ENCODE results near the gene PRKCI. TPM values are rescaled to one million over a fixed set of nuclear protein-coding genes. Genes with fewer than 3 reads are reported as not detected.
A peak's percentile ranks its signal among the peaks of the same experiment; 100 is the strongest.

The PRKCI gene
- total and polyA plus RNA-seq, 4 donors = 18.7 to 181 (median 35.2) TPM

- DNase-seq = no peak
- Histone ChIP-seq H3K4me1 (ENCODE audit: control insufficient read depth in 5 of 5, insufficient read depth in 5 of 5, low read length in 5 of 5) (peaks cover 0 to 2% (median 0%) of the 10 kb centered on the region in 5 donors), H3K9ac (ENCODE audit: insufficient read depth in 1 of 2, low read length in 2 of 2) (no peak overlapping the region), H3K9me3 (ENCODE audit: control insufficient read depth in 4 of 4, insufficient read depth in 3 of 4, low read length in 3 of 4) (no peaks in the 10 kb centered on the region), H3K27ac (ENCODE audit: low read depth in 1 of 2, low read length in 1 of 2) (no peak overlapping the region), H3K27me3 (ENCODE audit: control insufficient read depth in 3 of 3, insufficient read depth in 3 of 3, low read length in 2 of 3) (no peaks in the 10 kb centered on the region), H3K4me3 (no peak overlapping the region), H3K36me3 (ENCODE audit: control insufficient read depth in 4 of 4, insufficient read depth in 4 of 4, low read length in 4 of 4) (no peaks in the 10 kb centered on the region)
- no peak for ATAC-seq (ENCODE audit: insufficient read depth, low FRiP score)
- no peak for TF ChIP-seq CTCF (IDR thresholded peaks at IDR 0.05; ENCODE audit: control extremely low read depth, extremely low read depth)
- WGBS, 2 donors = 59 to 63% methylated on average over 1 of the region's 1 CpG
Observed at GRCh38 chr3:170309046-170309445, 86.8 kb downstream of the PRKCI start.

- Histone ChIP-seq H3K9me3 (ENCODE audit: control insufficient read depth in 4 of 4, insufficient read depth in 3 of 4, low read length in 3 of 4) (no peaks in the 10 kb centered on the region), H3K9ac (ENCODE audit: insufficient read depth in 1 of 2, low read length in 2 of 2) (no peak overlapping the region), H3K4me3 (no peak overlapping the region), H3K36me3 (ENCODE audit: control insufficient read depth in 4 of 4, insufficient read depth in 4 of 4, low read length in 4 of 4) (no peaks in the 10 kb centered on the region), H3K27me3 (ENCODE audit: control insufficient read depth in 3 of 3, insufficient read depth in 3 of 3, low read length in 2 of 3) (no peaks in the 10 kb centered on the region), H3K27ac (ENCODE audit: low read depth in 1 of 2, low read length in 1 of 2) (no peak overlapping the region), H3K4me1 (ENCODE audit: control insufficient read depth in 5 of 5, insufficient read depth in 5 of 5, low read length in 5 of 5) (peaks cover 0 to 11% (median 2%) of the 10 kb centered on the region in 5 donors)
- WGBS, 2 donors = 79 to 84% methylated on average over 3 of the region's 3 CpGs
- no peak for TF ChIP-seq CTCF (IDR thresholded peaks at IDR 0.05; ENCODE audit: control extremely low read depth, extremely low read depth)
- ATAC-seq (ENCODE audit: insufficient read depth, low FRiP score) = no peak
- no peak for DNase-seq
Observed at GRCh38 chr3:170317954-170318353, 95.7 kb downstream of the PRKCI start.

GRCh38 chr3:170320461-170321121 lies 98.4 kb downstream of the PRKCI start:
- Histone ChIP-seq H3K9ac (ENCODE audit: insufficient read depth in 1 of 2, low read length in 2 of 2) (no peak overlapping the region), H3K27me3 (ENCODE audit: control insufficient read depth in 3 of 3, insufficient read depth in 3 of 3, low read length in 2 of 3) (no peaks in the 10 kb centered on the region), H3K4me1 (ENCODE audit: control insufficient read depth in 5 of 5, insufficient read depth in 5 of 5, low read length in 5 of 5) (peaks cover 0 to 12% (median 2%) of the 10 kb centered on the region in 5 donors), H3K9me3 (ENCODE audit: control insufficient read depth in 4 of 4, insufficient read depth in 3 of 4, low read length in 3 of 4) (no peaks in the 10 kb centered on the region), H3K36me3 (ENCODE audit: control insufficient read depth in 4 of 4, insufficient read depth in 4 of 4, low read length in 4 of 4) (no peaks in the 10 kb centered on the region), H3K4me3 (no peak overlapping the region), H3K27ac (ENCODE audit: low read depth in 1 of 2, low read length in 1 of 2) (no peak overlapping the region)
- DNase-seq (peak in 1 of 3 donors; percentile 51), ATAC-seq (ENCODE audit: insufficient read depth, low FRiP score) (no peak)
- 64 to 73% methylated on average over 7 of the region's 7 CpGs for WGBS, 2 donors
- TF ChIP-seq CTCF (IDR thresholded peaks at IDR 0.05; ENCODE audit: control extremely low read depth, extremely low read depth) = no peak

All from lung (tissue), 12 donors.